SK-N-SH treated with all-trans-retinoic acid at 6 μM for 48 hours (cell line): ENCODE measurements around the gene CLSTN3.

ENCODE experiments used
- ATAC-seq: fragments of 200-7000 bp; cut with Tn5 transposase; 3 replicates; pipeline ENCODE4 v1.9.1; 2020; ENCODE audit warnings: mild to moderate bottlenecking, moderate library complexity
- ARNTL ChIP-seq: fragments of 450-650 bp; formaldehyde crosslinking; IDR thresholded peaks from 2 replicates; pipeline ENCODE4 v1.5.0; 2020; ENCODE audit warnings: low read depth, mild to moderate bottlenecking, moderate library complexity, borderline replicate concordance
- CREB5 ChIP-seq: fragments of 250-450 bp; sonication (Bioruptor Pico); IDR thresholded peaks from 2 replicates; pipeline ENCODE4 v1.5.1; 2020; ENCODE audit warnings: low read depth, mild to moderate bottlenecking, moderate library complexity
- CSDC2 ChIP-seq: fragments of 250-450 bp; sonication (Bioruptor Pico); IDR thresholded peaks from 2 replicates; pipeline ENCODE4 v1.5.0; 2020; ENCODE audit warnings: mild to moderate bottlenecking, moderate library complexity
- CSRNP3 ChIP-seq: fragments of 250-450 bp; sonication (Bioruptor Pico); IDR thresholded peaks from 2 replicates; pipeline ENCODE4 v1.5.1; 2021; ENCODE audit warnings: mild to moderate bottlenecking, moderate library complexity
- ESRRG ChIP-seq: fragments of 250-450 bp; sonication (Bioruptor Pico); IDR thresholded peaks from 2 replicates; pipeline ENCODE4 v1.6.1; 2021; ENCODE audit warnings: mild to moderate bottlenecking
- GLIS3 ChIP-seq: fragments of 250-450 bp; sonication (Bioruptor Pico); IDR thresholded peaks from 2 replicates; pipeline ENCODE4 v1.5.0; 2020; ENCODE audit warnings: mild to moderate bottlenecking, moderate library complexity
- ISL1 ChIP-seq: fragments of 250-450 bp; sonication (Bioruptor Pico); IDR thresholded peaks from 2 replicates; pipeline ENCODE4 v2.1.2; 2022; ENCODE audit warnings: mild to moderate bottlenecking, moderate library complexity
- OSR1 ChIP-seq: fragments of 250-450 bp; sonication (Bioruptor Pico); IDR thresholded peaks from 2 replicates; pipeline ENCODE4 v1.8.0; 2022; ENCODE audit warnings: moderate library complexity, mild to moderate bottlenecking, inconsistent platforms
- PATZ1 ChIP-seq: fragments of 250-450 bp; sonication (Bioruptor Pico); IDR thresholded peaks from 2 replicates; pipeline ENCODE4 v1.8.0; 2020; ENCODE audit warnings: mild to moderate bottlenecking, moderate library complexity, borderline replicate concordance
- POU6F1 ChIP-seq: fragments of 250-450 bp; sonication (Bioruptor Pico); IDR thresholded peaks from 2 replicates; pipeline ENCODE4 v1.8.0; 2021; ENCODE audit warnings: low read depth, mild to moderate bottlenecking, moderate library complexity, borderline replicate concordance
- PPARA ChIP-seq: fragments of 250-450 bp; sonication (Bioruptor Pico); IDR thresholded peaks from 2 replicates; pipeline ENCODE4 v1.5.0; 2020; ENCODE audit warnings: mild to moderate bottlenecking, borderline replicate concordance
- RARB ChIP-seq: fragments of 250-450 bp; sonication (Bioruptor Pico); IDR thresholded peaks from 2 replicates; pipeline ENCODE4 v1.8.0; 2021; ENCODE audit warnings: mild to moderate bottlenecking, moderate library complexity
- SNAI2 ChIP-seq: fragments of 250-450 bp; sonication (Bioruptor Pico); IDR thresholded peaks from 2 replicates; pipeline ENCODE4 v1.5.0; 2020; ENCODE audit warnings: mild to moderate bottlenecking, moderate library complexity
- TCF4 ChIP-seq: fragments of 250-450 bp; sonication (Bioruptor Pico); IDR thresholded peaks from 2 replicates; pipeline ENCODE4 v1.8.0; 2021; ENCODE audit warnings: mild to moderate bottlenecking, moderate library complexity, borderline replicate concordance
- TOX ChIP-seq: fragments of 250-450 bp; sonication (Bioruptor Pico); IDR thresholded peaks from 2 replicates; pipeline ENCODE4 v1.8.0; 2021; ENCODE audit warnings: mild to moderate bottlenecking, moderate library complexity, borderline replicate concordance
- TSHZ2 ChIP-seq: fragments of 250-450 bp; sonication (Bioruptor Pico); IDR thresholded peaks from 2 replicates; pipeline ENCODE4 v1.5.0; 2020; ENCODE audit warnings: mild to moderate bottlenecking, moderate library complexity
- ZFP30 ChIP-seq: fragments of 450-650 bp; formaldehyde crosslinking; IDR thresholded peaks from 2 replicates; pipeline ENCODE4 v1.5.0; 2022; ENCODE audit warnings: mild to moderate bottlenecking, moderate library complexity
- ZNF565 ChIP-seq: fragments of 450-650 bp; formaldehyde crosslinking; conservative IDR thresholded peaks from 2 replicates; pipeline ENCODE4 v1.5.0; 2020; ENCODE audit warnings: low read depth, mild to moderate bottlenecking, moderate library complexity
- ZNF70 ChIP-seq: fragments of 450-650 bp; formaldehyde crosslinking; IDR thresholded peaks from 2 replicates; pipeline ENCODE4 v1.5.0; 2020; ENCODE audit warnings: mild to moderate bottlenecking, moderate library complexity
- ZNF8 ChIP-seq: fragments of 450-650 bp; formaldehyde crosslinking; IDR thresholded peaks from 2 replicates; pipeline ENCODE4 v1.5.0; 2020; ENCODE audit warnings: mild to moderate bottlenecking, moderate library complexity

CLSTN3 gene

GRCh38 chr12:7197841-7198240, 67.7 kb downstream of the CLSTN3 start (continued):
- TF ChIP-seq TSHZ2 (CRISPR knock-in tag) (no peak), ZNF8 (CRISPR knock-in tag) (no peak)
- TF ChIP-seq, all 23 proteins: peak for 0

GRCh38 chr12:7203109-7203508, 72.9 kb downstream of the CLSTN3 start:
- TF ChIP-seq PATZ1, result no peak
- TF ChIP-seq POU6F1 (CRISPR knock-in tag), result no peak
- TF ChIP-seq SNAI2 (CRISPR knock-in tag), result no peak
- TF ChIP-seq PPARA, result no peak
- no peak for TF ChIP-seq ZNF565 (CRISPR knock-in tag)
- no peak for TF ChIP-seq TCF4 (CRISPR knock-in tag)
- no peak for TF ChIP-seq CSRNP3 (CRISPR knock-in tag)
- no peak for TF ChIP-seq ESRRG
- no peak for TF ChIP-seq ISL1 (CRISPR knock-in tag)
- no peak for TF ChIP-seq ZFP30 (CRISPR knock-in tag)
- no peak for TF ChIP-seq TSHZ2 (CRISPR knock-in tag)
- no peak for TF ChIP-seq ARNTL
- no peak for TF ChIP-seq CSDC2 (CRISPR knock-in tag)
- TF ChIP-seq CREB5, result no peak
- TF ChIP-seq TOX (CRISPR knock-in tag), result no peak
- TF ChIP-seq ZNF8 (CRISPR knock-in tag), result no peak
- TF ChIP-seq RARB, result no peak
- ATAC-seq, result no peak

GRCh38 chr12:7205091-7205490, 74.9 kb downstream of the CLSTN3 start:
- no peak for ATAC-seq
- no peak for TF ChIP-seq PPARA
- TF ChIP-seq PATZ1, result no peak
- TF ChIP-seq POU6F1 (CRISPR knock-in tag), result no peak
- TF ChIP-seq OSR1, result no peak
- no peak for TF ChIP-seq ZFP30 (CRISPR knock-in tag)
- no peak for TF ChIP-seq RARB
- no peak for TF ChIP-seq ZNF70
- TF ChIP-seq TOX (CRISPR knock-in tag), result no peak
- TF ChIP-seq CSRNP3 (CRISPR knock-in tag), result no peak
- TF ChIP-seq ESRRG, result no peak
- no peak for TF ChIP-seq GLIS3 (CRISPR knock-in tag)
- TF ChIP-seq, all 23 proteins: peak for 0
